Cardiac muscle cell (in vitro differentiated cells and primary cell): ENCODE data around the gene FSHR. TPM values are rescaled to one million over a fixed set of nuclear protein-coding genes. Genes with fewer than 3 reads are reported as not detected.

Experiments
- DNase-seq, 2 donors: peaks; one replicate each; pipeline versions ENCODE4 v3.0.0 to v3.0.0-alpha.2; 2010 to 2017; ENCODE audit warnings: low read depth in 1 of 2, low spot score in 1 of 2
- H3K27ac ChIP-seq: fragments of 200-600 bp; sonication (generic); 2 replicates; pipeline ENCODE4 v1.5.1; 2016
- H3K27me3 ChIP-seq: fragments of 200-600 bp; sonication (generic); 2 replicates; pipeline ENCODE4 v1.6.0; 2016; ENCODE audit warnings: control low read depth
- H3K36me3 ChIP-seq: fragments of 200-600 bp; sonication (generic); 2 replicates; pipeline ENCODE4 v1.5.1; 2016; ENCODE audit warnings: control low read depth
- H3K4me1 ChIP-seq: fragments of 200-600 bp; sonication (generic); 2 replicates; pipeline ENCODE4 v1.8.1; 2017; ENCODE audit warnings: low read depth, mild to moderate bottlenecking, mixed run types
- H3K4me3 ChIP-seq: fragments of 200-600 bp; sonication (generic); 2 replicates; pipeline ENCODE4 v1.5.1; 2016; ENCODE audit warnings: mild to moderate bottlenecking
- H3K9me3 ChIP-seq: fragments of 200-600 bp; sonication (generic); 2 replicates; pipeline ENCODE4 v1.5.1; 2017; ENCODE audit warnings: low read depth, mild to moderate bottlenecking, control low read depth
- CTCF ChIP-seq: IDR thresholded peaks from 2 replicates; pipeline ENCODE4 v1.5.1; 2012; ENCODE audit warnings: low read depth, mild to moderate bottlenecking, low read length
- polyA plus RNA-seq: library from polyadenylated mRNA; unstranded; fragments of >200 nt; fragmentation: Nextera tagmentation; extraction: Ambion mirVana; gene quantifications from 2 replicates; pipeline ENCODE4 v1.2.1, GENCODE V29; 2016
- total RNA-seq: library from RNA; depleted of rRNA; stranded (reverse); fragments of >200 nt; gene quantifications from 2 replicates; pipeline ENCODE4 v1.2.3, GENCODE V29; 2016

Gene FSHR
- total and polyA plus RNA-seq, 2 experiments from 2014 or later, result 0.95 to 2.2 TPM

- Histone ChIP-seq H3K36me3 (no peaks in the 10 kb centered on the region), H3K27ac (peak overlapping the region; percentile 85), H3K9me3 (no peaks in the 10 kb centered on the region), H3K4me3 (no peak overlapping the region), H3K27me3 (no peaks in the 10 kb centered on the region), H3K4me1 (peaks cover 27% of the 10 kb centered on the region)
- peak in 1 of 2 donors; percentile 15 for DNase-seq
- no peak for TF ChIP-seq CTCF
Measured at GRCh38 chr2:49152824-49153223, 1.5 kb downstream of the FSHR start.

- Histone ChIP-seq H3K4me3 (no peak overlapping the region), H3K27me3 (no peaks in the 10 kb centered on the region), H3K9me3 (no peaks in the 10 kb centered on the region), H3K4me1 (no peaks in the 10 kb centered on the region), H3K27ac (no peak overlapping the region), H3K36me3 (no peaks in the 10 kb centered on the region)
- TF ChIP-seq CTCF, result no peak
- DNase-seq, result no peak
Measured at GRCh38 chr2:49146401-49146800, 7.9 kb downstream of the FSHR start.

GRCh38 chr2:49131801-49132200 is 22.5 kb downstream of the FSHR start:
- no peaks in the 10 kb centered on the region for H3K27me3 ChIP-seq
- no peak overlapping the region for H3K4me3 ChIP-seq

GRCh38 chr2:49129034-49129433 is 25.3 kb downstream of the FSHR start:
- Histone ChIP-seq H3K36me3 (no peaks in the 10 kb centered on the region), H3K27me3 (no peaks in the 10 kb centered on the region), H3K27ac (no peak overlapping the region), H3K9me3 (no peaks in the 10 kb centered on the region), H3K4me1 (peaks cover 13% of the 10 kb centered on the region), H3K4me3 (no peak overlapping the region)
- no peak for TF ChIP-seq CTCF
- peak in 1 of 2 donors; percentile 48 for DNase-seq

More at GRCh38 chr2:49131801-49132200, 22.5 kb downstream of the FSHR start:
- Histone ChIP-seq H3K4me1 (peaks cover 9% of the 10 kb centered on the region), H3K27ac (no peak overlapping the region), H3K9me3 (no peaks in the 10 kb centered on the region), H3K36me3 (no peaks in the 10 kb centered on the region)
- no peak for DNase-seq
- no peak for TF ChIP-seq CTCF

GRCh38 chr2:49123600-49123999 is 30.7 kb downstream of the FSHR start:
- Histone ChIP-seq H3K27ac (no peak overlapping the region), H3K4me1 (peaks cover 6% of the 10 kb centered on the region), H3K4me3 (no peak overlapping the region), H3K27me3 (no peaks in the 10 kb centered on the region), H3K36me3 (no peaks in the 10 kb centered on the region), H3K9me3 (no peaks in the 10 kb centered on the region)
- no peak for TF ChIP-seq CTCF
- no peak for DNase-seq

GRCh38 chr2:49122107-49122506 is 32.2 kb downstream of the FSHR start:
- Histone ChIP-seq H3K36me3 (no peaks in the 10 kb centered on the region), H3K27ac (no peak overlapping the region), H3K9me3 (no peaks in the 10 kb centered on the region), H3K27me3 (no peaks in the 10 kb centered on the region), H3K4me3 (no peak overlapping the region), H3K4me1 (peaks cover 4% of the 10 kb centered on the region)
- no peak for TF ChIP-seq CTCF
- DNase-seq, result no peak
